Skeletal muscle satellite cell (primary cell): Measurements from ENCODE around the gene IL20.

Experiments used
- H3K27me3 ChIP-seq: 2 replicates; pipeline ENCODE4 v1.7.0; 2013; ENCODE audit warnings: low read length; ENCODE audit not compliant: control insufficient read depth, insufficient read depth
- H3K36me3 ChIP-seq: 2 replicates; pipeline ENCODE4 v1.7.0; 2013; ENCODE audit warnings: mild to moderate bottlenecking, control low read depth, low read length; ENCODE audit not compliant: insufficient read depth
- H3K4me1 ChIP-seq: 2 replicates; pipeline ENCODE4 v1.7.0; 2013; ENCODE audit warnings: low read length; ENCODE audit not compliant: control insufficient read depth, insufficient read depth
- H3K4me2 ChIP-seq: 2 replicates; pipeline ENCODE4 v1.7.0; 2013; ENCODE audit warnings: mild to moderate bottlenecking, low read length
- H3K4me3 ChIP-seq: 2 replicates; pipeline ENCODE4 v1.7.0; 2013; ENCODE audit warnings: low read length
- H3K9ac ChIP-seq: 2 replicates; pipeline ENCODE4 v1.7.0; 2013; ENCODE audit warnings: mild to moderate bottlenecking, low read depth, low read length, moderate library complexity
- H3K9me3 ChIP-seq: replicated peaks from 2 replicates; pipeline ENCODE4 v1.7.0; 2013; ENCODE audit warnings: mild to moderate bottlenecking, control low read depth, low read length

IL20 gene

GRCh38 chr1:206895837-206896242, 30.4 kb downstream of the IL20 start:
- H3K36me3 ChIP-seq = no peaks in the 10 kb centered on the region
- no peaks in the 10 kb centered on the region for H3K27me3 ChIP-seq
- H3K4me2 ChIP-seq = peak overlapping the region; percentile 2
- peak overlapping the region; percentile 11 for H3K9ac ChIP-seq
- H3K4me1 ChIP-seq = peaks cover 70% of the 10 kb centered on the region
- no peaks in the 10 kb centered on the region for H3K9me3 ChIP-seq
- H3K4me3 ChIP-seq = no peak overlapping the region

GRCh38 chr1:206896261-206896660, 30.8 kb downstream of the IL20 start:
- H3K36me3 ChIP-seq = no peaks in the 10 kb centered on the region
- H3K4me2 ChIP-seq = peak overlapping the region; percentile 2
- no peak overlapping the region for H3K9ac ChIP-seq
- H3K27me3 ChIP-seq = no peaks in the 10 kb centered on the region
- H3K4me1 ChIP-seq = peaks cover 66% of the 10 kb centered on the region
- no peaks in the 10 kb centered on the region for H3K9me3 ChIP-seq
- no peak overlapping the region for H3K4me3 ChIP-seq

GRCh38 chr1:206897175-206897574, 31.8 kb downstream of the IL20 start, which contains the start of gene IL24:
Gene IL24 (plus strand): TSS chr1:206897443. CDS start chr1:206897833, 390 bp downstream.
- peak within 1 kb of the TSS; percentile 61 for H3K4me2 ChIP-seq
- H3K27me3 ChIP-seq = no peaks in the 10 kb centered on the region
- H3K36me3 ChIP-seq = no peaks in the 10 kb centered on the region
- H3K4me1 ChIP-seq = peaks cover 57% of the 10 kb centered on the region
- no peaks in the 10 kb centered on the region for H3K9me3 ChIP-seq
- peak within 1 kb of the TSS; percentile 59 for H3K9ac ChIP-seq
- H3K4me3 ChIP-seq = peak within 1 kb of the TSS; percentile 52

DNA sequence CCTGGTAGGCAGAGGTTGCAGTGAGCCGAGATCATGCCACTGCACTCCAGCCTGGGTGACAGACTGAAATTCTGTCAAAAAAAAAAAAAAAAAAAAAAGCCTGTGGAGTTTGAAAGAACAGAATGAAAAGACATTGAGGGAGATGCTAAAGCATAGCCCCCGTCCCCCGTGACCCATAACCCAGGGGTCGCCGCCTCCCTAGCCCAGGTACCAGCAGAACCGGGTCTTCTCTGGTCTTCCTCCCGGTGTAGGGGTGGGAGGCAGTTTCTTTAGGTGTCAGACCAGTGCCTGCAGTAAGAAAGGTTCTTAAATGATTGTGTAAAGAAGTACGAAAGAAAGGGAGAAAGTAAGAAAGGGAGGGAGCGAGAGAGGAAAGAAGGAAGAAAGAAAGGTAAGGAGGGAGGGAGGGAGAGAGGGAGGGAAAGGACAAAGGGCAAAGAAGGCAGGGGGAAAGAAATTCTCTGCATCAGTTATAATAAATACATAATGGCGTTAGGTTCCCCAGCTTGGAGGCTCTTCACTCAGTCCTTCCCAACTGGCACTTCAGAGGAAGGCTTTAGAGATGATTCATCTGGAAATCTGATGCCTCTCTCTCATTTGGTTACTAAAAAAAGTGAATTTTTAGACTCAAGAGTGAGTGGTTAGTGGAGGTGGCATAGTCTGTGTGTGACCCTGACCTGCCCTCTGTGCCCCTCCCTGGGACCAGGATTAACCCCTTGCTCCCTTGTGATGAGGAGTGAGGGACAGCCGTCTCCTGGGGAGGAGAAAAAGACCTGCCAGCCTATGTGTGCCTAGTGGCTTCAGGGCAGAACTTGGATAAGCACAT, 32.9 kb downstream of the IL20 start:
- no peaks in the 10 kb centered on the region for H3K36me3 ChIP-seq
- H3K27me3 ChIP-seq = no peaks in the 10 kb centered on the region
- H3K4me2 ChIP-seq = peak overlapping the region; percentile 61
- no peaks in the 10 kb centered on the region for H3K9me3 ChIP-seq
- H3K4me1 ChIP-seq = peaks cover 47% of the 10 kb centered on the region
- H3K9ac ChIP-seq = peak overlapping the region; percentile 59
- H3K4me3 ChIP-seq = peak overlapping the region; percentile 52

- peaks cover 49% of the 10 kb centered on the region for H3K4me1 ChIP-seq
- peak overlapping the region; percentile 61 for H3K4me2 ChIP-seq
- no peaks in the 10 kb centered on the region for H3K27me3 ChIP-seq
- H3K36me3 ChIP-seq = no peaks in the 10 kb centered on the region
- H3K4me3 ChIP-seq = no peak overlapping the region
- no peak overlapping the region for H3K9ac ChIP-seq
- H3K9me3 ChIP-seq = no peaks in the 10 kb centered on the region
These were observed 33.5 kb downstream of the IL20 start for GRCh38 chr1:206898915-206899431.

DNA sequence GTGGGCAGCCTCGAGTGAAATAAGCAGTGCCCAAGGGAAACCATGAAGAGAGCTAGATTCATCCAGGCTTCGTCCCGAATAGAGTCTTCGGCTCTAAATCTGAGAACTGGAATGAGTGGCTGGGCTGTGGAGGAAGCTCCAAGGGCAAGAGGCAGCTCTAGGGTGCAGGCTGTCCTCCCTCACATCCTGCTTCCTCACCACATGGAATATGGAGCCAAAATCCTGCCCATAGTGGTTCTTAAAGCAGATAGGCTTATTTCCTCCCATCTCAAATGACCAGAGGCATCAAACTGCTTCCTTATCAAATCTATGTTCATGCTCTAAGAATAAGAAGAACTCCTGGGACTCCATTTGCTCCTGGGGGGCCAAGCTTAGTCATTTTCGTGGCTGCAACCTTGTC, 34.3 kb downstream of the IL20 start:
- Histone ChIP-seq H3K9me3 (no peaks in the 10 kb centered on the region), H3K4me2 (no peak overlapping the region), H3K27me3 (no peaks in the 10 kb centered on the region), H3K36me3 (no peaks in the 10 kb centered on the region), H3K9ac (no peak overlapping the region), H3K4me3 (no peak overlapping the region), H3K4me1 (peaks cover 51% of the 10 kb centered on the region)

DNA sequence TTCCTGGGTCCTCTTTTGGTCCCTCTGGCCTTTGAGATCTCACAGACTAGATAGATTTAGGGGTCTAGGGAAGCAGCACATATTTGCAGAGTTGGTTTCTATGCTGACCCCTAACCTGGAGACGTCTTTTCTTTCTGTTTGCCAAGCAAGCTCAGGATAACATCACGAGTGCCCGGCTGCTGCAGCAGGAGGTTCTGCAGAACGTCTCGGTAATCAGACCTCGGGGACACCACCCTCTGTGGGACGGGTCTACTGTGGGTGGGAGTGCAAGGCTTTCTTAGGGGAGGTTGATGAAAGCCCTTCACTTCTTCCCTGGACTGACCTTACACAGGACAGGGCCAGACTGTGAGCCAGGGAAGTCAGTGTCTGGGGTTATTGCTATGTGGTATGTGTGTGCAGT, 34.7 kb downstream of the IL20 start:
- no peak overlapping the region for H3K4me3 ChIP-seq
- no peak overlapping the region for H3K4me2 ChIP-seq
- H3K27me3 ChIP-seq = no peaks in the 10 kb centered on the region
- H3K9me3 ChIP-seq = no peaks in the 10 kb centered on the region
- no peaks in the 10 kb centered on the region for H3K36me3 ChIP-seq
- H3K9ac ChIP-seq = no peak overlapping the region
- H3K4me1 ChIP-seq = peaks cover 52% of the 10 kb centered on the region

- Histone ChIP-seq H3K36me3 (no peaks in the 10 kb centered on the region), H3K4me2 (no peak overlapping the region), H3K4me1 (peaks cover 43% of the 10 kb centered on the region), H3K9me3 (no peaks in the 10 kb centered on the region), H3K4me3 (no peak overlapping the region), H3K27me3 (no peaks in the 10 kb centered on the region), H3K9ac (no peak overlapping the region)
These were observed 36.5 kb downstream of the IL20 start for GRCh38 chr1:206901944-206902343.

DNA sequence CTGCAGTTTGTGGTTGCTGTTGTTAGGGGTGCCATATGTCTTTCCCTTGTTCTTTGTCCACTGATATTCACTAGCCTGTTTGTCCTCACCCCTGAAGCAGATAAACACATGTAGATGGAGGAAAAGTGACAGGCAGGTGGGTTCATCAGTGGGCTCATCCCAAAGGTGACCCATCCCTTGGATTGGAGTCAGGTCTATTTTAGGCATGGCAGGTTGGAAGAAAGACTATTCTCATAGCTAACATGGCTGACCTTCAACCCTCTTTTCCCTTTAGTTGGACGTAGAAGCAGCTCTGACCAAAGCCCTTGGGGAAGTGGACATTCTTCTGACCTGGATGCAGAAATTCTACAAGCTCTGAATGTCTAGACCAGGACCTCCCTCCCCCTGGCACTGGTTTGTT, 37.3 kb downstream of the IL20 start:
- no peaks in the 10 kb centered on the region for H3K27me3 ChIP-seq
- no peak overlapping the region for H3K9ac ChIP-seq
- H3K4me2 ChIP-seq = no peak overlapping the region
- H3K4me3 ChIP-seq = no peak overlapping the region
- peaks cover 36% of the 10 kb centered on the region for H3K4me1 ChIP-seq
- H3K36me3 ChIP-seq = no peaks in the 10 kb centered on the region
- H3K9me3 ChIP-seq = no peaks in the 10 kb centered on the region

GRCh38 chr1:206903687-206904086, 38.3 kb downstream of the IL20 start:
- Histone ChIP-seq H3K27me3 (peaks cover under 1% of the 10 kb centered on the region), H3K36me3 (no peaks in the 10 kb centered on the region), H3K4me1 (peaks cover 27% of the 10 kb centered on the region), H3K9ac (no peak overlapping the region), H3K4me3 (no peak overlapping the region), H3K4me2 (no peak overlapping the region), H3K9me3 (no peaks in the 10 kb centered on the region)

DNA sequence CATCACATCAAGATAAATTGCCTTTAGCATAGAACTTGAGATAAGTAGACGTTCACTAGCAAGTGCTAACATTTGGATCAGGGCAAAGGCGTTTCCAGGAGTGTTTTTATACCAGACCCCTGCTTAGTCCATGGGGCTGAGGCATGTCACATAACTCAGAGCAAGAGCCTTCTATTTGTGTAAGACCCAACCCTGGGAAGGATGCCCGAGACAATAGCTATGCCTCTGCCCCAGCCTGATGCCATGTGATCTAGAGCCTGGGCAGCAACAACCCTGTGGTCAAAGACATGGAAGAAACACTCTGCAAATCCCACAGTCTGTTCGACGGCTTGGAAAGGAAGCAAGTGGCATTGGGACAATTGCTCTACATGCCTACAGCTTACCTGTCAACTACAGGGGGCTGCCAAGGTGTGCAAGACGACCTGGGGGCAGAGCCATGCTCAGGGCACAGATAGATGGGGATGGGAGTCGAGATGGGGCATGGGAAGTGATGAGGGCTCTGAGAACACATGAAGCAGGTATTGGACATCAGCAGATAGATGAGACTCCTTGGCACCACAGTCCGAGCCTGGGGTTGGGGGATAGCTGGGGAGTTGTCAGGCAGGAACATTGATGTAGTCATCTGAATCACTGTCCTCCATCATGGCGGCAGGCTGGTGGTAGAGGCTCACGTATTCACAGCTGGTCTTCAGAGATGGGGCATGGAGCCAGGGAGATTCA, 39.2 kb downstream of the IL20 start:
- no peak overlapping the region for H3K4me2 ChIP-seq
- no peaks in the 10 kb centered on the region for H3K9me3 ChIP-seq
- no peak overlapping the region for H3K9ac ChIP-seq
- peaks cover 27% of the 10 kb centered on the region for H3K4me1 ChIP-seq
- peaks cover 4% of the 10 kb centered on the region for H3K27me3 ChIP-seq
- no peaks in the 10 kb centered on the region for H3K36me3 ChIP-seq
- no peak overlapping the region for H3K4me3 ChIP-seq
